ENCODE measurements around the gene SUFU. TPM values are rescaled to one million over a fixed set of nuclear protein-coding genes. Genes with fewer than 3 reads are reported as not detected.

SUFU gene
- total RNA-seq, 1 experiment from 2014 or later, result 13.1 TPM

- TF ChIP-seq HMGA2 (CRISPR knock-in tag; IDR thresholded peaks at IDR 0.05) (no peak), FOXK1 (CRISPR knock-in tag; IDR thresholded peaks at IDR 0.05) (peak; percentile 80), ATF2 (CRISPR knock-in tag; IDR thresholded peaks at IDR 0.05; ENCODE audit: borderline replicate concordance, low read depth) (no peak), PRRX2 (CRISPR knock-in tag; IDR thresholded peaks at IDR 0.05) (no peak), ZNF138 (CRISPR knock-in tag; conservative IDR thresholded peaks at IDR 0.05) (0 out of 2 replicates have a peak, but pooled peaks have one; percentile 54), GABPB1 (CRISPR knock-in tag; IDR thresholded peaks at IDR 0.05) (0 out of 2 replicates have a peak, but pooled peaks have one; percentile 38), CBFB (CRISPR knock-in tag; IDR thresholded peaks at IDR 0.05; ENCODE audit: low read depth) (no peak), ATF3 (CRISPR knock-in tag; conservative IDR thresholded peaks at IDR 0.05) (no peak), ZNF121 (CRISPR knock-in tag; IDR thresholded peaks at IDR 0.05) (0 out of 2 replicates have a peak, but pooled peaks have one; percentile 34), GTF2I (CRISPR knock-in tag; conservative IDR thresholded peaks at IDR 0.05) (no peak), ZNF317 (CRISPR knock-in tag; IDR thresholded peaks at IDR 0.05; ENCODE audit: borderline replicate concordance, low read depth) (no peak), FOXP1 (CRISPR knock-in tag; IDR thresholded peaks at IDR 0.05; ENCODE audit: borderline replicate concordance) (peak; percentile 54; the same call in 1 of the 2 replicates)
- TF ChIP-seq, protein P1, sequence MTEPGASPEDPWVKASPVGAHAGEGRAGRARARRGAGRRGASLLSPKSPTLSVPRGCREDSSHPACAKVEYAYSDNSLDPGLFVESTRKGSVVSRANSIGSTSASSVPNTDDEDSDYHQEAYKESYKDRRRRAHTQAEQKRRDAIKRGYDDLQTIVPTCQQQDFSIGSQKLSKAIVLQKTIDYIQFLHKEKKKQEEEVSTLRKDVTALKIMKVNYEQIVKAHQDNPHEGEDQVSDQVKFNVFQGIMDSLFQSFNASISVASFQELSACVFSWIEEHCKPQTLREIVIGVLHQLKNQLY (CRISPR knock-in tag; IDR thresholded peaks at IDR 0.05), result no peak
- TF ChIP-seq, protein P2, sequence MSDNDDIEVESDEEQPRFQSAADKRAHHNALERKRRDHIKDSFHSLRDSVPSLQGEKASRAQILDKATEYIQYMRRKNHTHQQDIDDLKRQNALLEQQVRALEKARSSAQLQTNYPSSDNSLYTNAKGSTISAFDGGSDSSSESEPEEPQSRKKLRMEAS (CRISPR knock-in tag; IDR thresholded peaks at IDR 0.05), result peak; percentile 75
Observed at GRCh38 chr10:102678842-102679289, 175.1 kb downstream of the SUFU start (continued).

DNA sequence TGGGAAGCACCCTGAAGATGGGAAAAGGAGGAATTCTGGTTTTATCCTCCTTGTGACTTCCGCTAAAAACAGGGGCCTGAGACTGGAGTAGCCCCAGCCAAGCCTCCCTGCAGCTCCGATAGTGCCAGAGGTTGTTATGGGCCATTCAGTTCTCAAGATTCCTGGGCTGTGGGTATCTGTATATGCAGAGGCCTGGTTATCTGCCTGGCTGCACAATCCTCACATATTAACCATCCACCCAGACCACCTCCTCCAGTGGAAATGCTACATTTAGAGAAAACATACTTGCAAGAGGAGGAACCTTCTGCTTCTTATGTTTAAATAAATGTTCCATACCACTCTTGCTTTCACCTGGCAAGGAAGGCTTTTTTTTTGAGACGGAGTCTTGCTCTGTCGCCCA, 175.8 kb downstream of the SUFU start:
- H3K9me3 Mint-ChIP-seq, result no peaks in the 10 kb centered on the region
- POLR2A ChIA-PET, result interaction anchor here (1.0 to 1.9 kb wide), 2 partner anchors 34 to 50 kb away, joined by 4 to 13 read pairs; partner anchors contain the start of genes ARL3 and SFXN2
- TF ChIP-seq, protein P3, sequence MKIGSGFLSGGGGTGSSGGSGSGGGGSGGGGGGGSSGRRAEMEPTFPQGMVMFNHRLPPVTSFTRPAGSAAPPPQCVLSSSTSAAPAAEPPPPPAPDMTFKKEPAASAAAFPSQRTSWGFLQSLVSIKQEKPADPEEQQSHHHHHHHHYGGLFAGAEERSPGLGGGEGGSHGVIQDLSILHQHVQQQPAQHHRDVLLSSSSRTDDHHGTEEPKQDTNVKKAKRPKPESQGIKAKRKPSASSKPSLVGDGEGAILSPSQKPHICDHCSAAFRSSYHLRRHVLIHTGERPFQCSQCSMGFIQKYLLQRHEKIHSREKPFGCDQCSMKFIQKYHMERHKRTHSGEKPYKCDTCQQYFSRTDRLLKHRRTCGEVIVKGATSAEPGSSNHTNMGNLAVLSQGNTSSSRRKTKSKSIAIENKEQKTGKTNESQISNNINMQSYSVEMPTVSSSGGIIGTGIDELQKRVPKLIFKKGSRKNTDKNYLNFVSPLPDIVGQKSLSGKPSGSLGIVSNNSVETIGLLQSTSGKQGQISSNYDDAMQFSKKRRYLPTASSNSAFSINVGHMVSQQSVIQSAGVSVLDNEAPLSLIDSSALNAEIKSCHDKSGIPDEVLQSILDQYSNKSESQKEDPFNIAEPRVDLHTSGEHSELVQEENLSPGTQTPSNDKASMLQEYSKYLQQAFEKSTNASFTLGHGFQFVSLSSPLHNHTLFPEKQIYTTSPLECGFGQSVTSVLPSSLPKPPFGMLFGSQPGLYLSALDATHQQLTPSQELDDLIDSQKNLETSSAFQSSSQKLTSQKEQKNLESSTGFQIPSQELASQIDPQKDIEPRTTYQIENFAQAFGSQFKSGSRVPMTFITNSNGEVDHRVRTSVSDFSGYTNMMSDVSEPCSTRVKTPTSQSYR (CRISPR knock-in tag; IDR thresholded peaks at IDR 0.05), result no peak
- TF ChIP-seq ZNF138 (CRISPR knock-in tag; conservative IDR thresholded peaks at IDR 0.05), result no peak
- no peak for TF ChIP-seq ZNF263 (CRISPR knock-in tag; IDR thresholded peaks at IDR 0.05; ENCODE audit: low read depth)
- no peak for TF ChIP-seq GRHL2 (CRISPR knock-in tag; IDR thresholded peaks at IDR 0.05; ENCODE audit: insufficient replicate concordance, severe bottlenecking)
- TF ChIP-seq, protein P4, sequence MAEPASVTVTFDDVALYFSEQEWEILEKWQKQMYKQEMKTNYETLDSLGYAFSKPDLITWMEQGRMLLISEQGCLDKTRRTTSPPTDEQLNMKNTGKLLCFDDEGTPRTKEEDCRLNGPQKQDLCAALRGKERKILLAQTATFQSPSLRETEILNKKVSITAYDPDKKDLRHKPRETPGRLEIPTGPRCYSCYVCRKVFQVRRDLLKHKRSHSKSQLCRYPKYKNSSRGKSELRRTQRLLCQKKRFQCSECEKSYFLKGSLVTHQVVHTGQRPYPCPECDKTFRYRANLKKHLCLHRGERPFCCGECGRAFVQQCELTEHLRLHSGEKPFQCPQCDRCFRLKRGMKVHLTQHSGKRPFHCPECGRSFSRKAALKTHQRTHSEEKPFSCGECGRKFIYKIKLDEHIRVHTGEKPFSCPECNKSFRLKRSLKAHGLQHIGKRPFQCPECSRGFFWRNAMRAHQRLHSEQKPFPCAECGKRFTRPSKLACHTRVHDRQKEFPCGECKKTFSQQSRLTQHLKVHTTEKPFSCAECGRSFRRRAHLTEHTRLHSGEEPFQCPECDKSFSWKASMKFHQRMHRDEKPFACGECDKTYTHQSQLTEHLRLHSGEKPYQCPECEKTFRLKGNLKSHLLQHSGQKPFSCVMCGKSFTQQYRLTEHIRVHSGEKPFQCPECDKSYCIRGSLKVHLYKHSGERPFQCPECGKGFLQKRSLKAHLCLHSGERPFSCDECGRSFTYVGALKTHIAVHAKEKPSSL (CRISPR knock-in tag; conservative IDR thresholded peaks at IDR 0.05), result no peak
- no peak for TF ChIP-seq ZNF232 (CRISPR knock-in tag; IDR thresholded peaks at IDR 0.05)
- no peak for TF ChIP-seq ZNF121 (CRISPR knock-in tag; IDR thresholded peaks at IDR 0.05)
- TF ChIP-seq AFF4 (CRISPR knock-in tag; IDR thresholded peaks at IDR 0.05; ENCODE audit: borderline replicate concordance), result no peak
- no peak for TF ChIP-seq FOXK1 (CRISPR knock-in tag; IDR thresholded peaks at IDR 0.05)
- TF ChIP-seq FOXJ3 (CRISPR knock-in tag; IDR thresholded peaks at IDR 0.05; ENCODE audit: borderline replicate concordance), result no peak
- TF ChIP-seq NFYB (CRISPR knock-in tag; conservative IDR thresholded peaks at IDR 0.05; ENCODE audit: low read depth), result no peak
- TF ChIP-seq ERG (CRISPR knock-in tag; IDR thresholded peaks at IDR 0.05), result no peak

More for the DNA sequence above, 175.8 kb downstream of the SUFU start:
- CTCF ChIA-PET, result interaction anchor here (0.7 to 7.2 kb wide), 26 partner anchors 13 to 559 kb away, joined by 3 to 101 read pairs (median 6); partner anchors contain the start of genes ARL3, AS3MT, SFXN2 and TRIM8
- Mint-ChIP-seq H3K27me3 (ENCODE audit: low read depth) (no peaks in the 10 kb centered on the region), H3K4me3 (no peak overlapping the region), H3K36me3 (peaks cover 23% of the 10 kb centered on the region), H3K4me1 (peaks cover 54% of the 10 kb centered on the region), H3K27ac (no peak overlapping the region)
- no peak for DNase-seq (ENCODE audit: low spot score)
- no peak for ATAC-seq
